GM23248 (cell line): ENCODE measurements around the gene CPNE5. TPM values are rescaled to one million over a fixed set of nuclear protein-coding genes. Genes with fewer than 3 reads are reported as not detected.

Experiments used
- DNase-seq: peaks from one replicate; pipeline ENCODE4 v3.0.0-alpha.2; 2015
- H2AFZ ChIP-seq: fragments of 200-600 bp; sonication (generic); 2 replicates; pipeline ENCODE4 v1.6.1; 2016; ENCODE audit warnings: antibody characterized with exemption
- H3F3A ChIP-seq: fragments of 200-600 bp; sonication (generic); 2 replicates; pipeline ENCODE4 v1.6.1; 2016; ENCODE audit warnings: mild to moderate bottlenecking, antibody characterized with exemption, mixed run types; ENCODE audit not compliant: insufficient read depth
- H3K27ac ChIP-seq: fragments of 200-600 bp; sonication (generic); 2 replicates; pipeline ENCODE4 v1.5.1; 2016; ENCODE audit warnings: mild to moderate bottlenecking
- H3K27me3 ChIP-seq: fragments of 200-600 bp; sonication (generic); replicated peaks from 2 replicates; pipeline ENCODE4 v1.6.1; 2016; ENCODE audit warnings: mild to moderate bottlenecking; ENCODE audit not compliant: insufficient read depth
- H3K36me3 ChIP-seq: fragments of 200-600 bp; sonication (generic); 2 replicates; pipeline ENCODE4 v1.6.1; 2016; ENCODE audit warnings: low read depth, mild to moderate bottlenecking
- H3K4me1 ChIP-seq: fragments of 200-600 bp; sonication (generic); 2 replicates; pipeline ENCODE4 v1.6.1; 2016; ENCODE audit warnings: mild to moderate bottlenecking; ENCODE audit not compliant: insufficient read depth
- H3K4me2 ChIP-seq: fragments of 200-600 bp; sonication (generic); one replicate; pipeline ENCODE4 v1.6.1; 2016; ENCODE audit warnings: mild to moderate bottlenecking; ENCODE audit not compliant: unreplicated experiment
- H3K4me3 ChIP-seq: fragments of 200-600 bp; sonication (generic); 2 replicates; pipeline ENCODE4 v1.5.1; 2016; ENCODE audit warnings: mild to moderate bottlenecking
- H3K79me2 ChIP-seq: fragments of 200-600 bp; sonication (generic); 2 replicates; pipeline ENCODE4 v1.6.1; 2016; ENCODE audit warnings: mild to moderate bottlenecking; ENCODE audit not compliant: insufficient read depth
- H3K9ac ChIP-seq: fragments of 200-600 bp; sonication (generic); 2 replicates; pipeline ENCODE4 v1.6.1; 2016; ENCODE audit warnings: mild to moderate bottlenecking
- H3K9me2 ChIP-seq: fragments of 200-600 bp; sonication (generic); 2 replicates; pipeline ENCODE4 v1.6.1; 2016; ENCODE audit warnings: mixed run types, mild to moderate bottlenecking, moderate library complexity; ENCODE audit not compliant: insufficient read depth
- H3K9me3 ChIP-seq: fragments of 200-600 bp; sonication (generic); one replicate; pipeline ENCODE4 v1.6.1; 2017; ENCODE audit warnings: low read depth
- H4K20me1 ChIP-seq: fragments of 200-600 bp; sonication (generic); 2 replicates; pipeline ENCODE4 v1.6.0; 2016; ENCODE audit not compliant: insufficient read depth
- EZH2 ChIP-seq: fragments of 200-600 bp; sonication (generic); IDR thresholded peaks from 2 replicates; pipeline ENCODE4 v1.6.1; 2018; ENCODE audit warnings: antibody characterized with exemption, mild to moderate bottlenecking; ENCODE audit not compliant: insufficient read depth, poor library complexity, severe bottlenecking
- EZH2phosphoT487 ChIP-seq: fragments of 200-600 bp; sonication (generic); IDR thresholded peaks from 2 replicates; pipeline ENCODE4 v1.6.1; 2018; ENCODE audit warnings: antibody characterized with exemption, moderate library complexity, mild to moderate bottlenecking, low read depth; ENCODE audit not compliant: insufficient read depth
- WGBS, 2 experiments: methylation state at CpG; one replicate each; pipeline ENCODE4 v1.1.6; 2015 to 2017; ENCODE audit warnings: low lambda C conversion rate in 2 of 2, low coverage in 1 of 2; ENCODE audit errors: missing lambda C conversion rate in 2 of 2; 5-methylcytosine and 5-hydroxymethylcytosine counted together
- in situ Hi-C: fragments of 300-500 bp; cut with MboI; formaldehyde crosslinking; loops from 2 replicates; pipeline ENCODE4 v1.15.0; 2020
- polyA plus RNA-seq: library from polyadenylated mRNA; unstranded; fragments of >200 nt; fragmentation: Nextera tagmentation; extraction: Ambion mirVana; gene quantifications from 2 replicates; pipeline ENCODE4 v1.2.1, GENCODE V29; 2016
- total RNA-seq: library from RNA; depleted of rRNA; stranded (reverse); fragments of >200 nt; shearing (Covaris generic); gene quantifications from 2 replicates; pipeline ENCODE4 v1.2.3, GENCODE V29; 2014

Gene CPNE5
- total and polyA plus RNA-seq, 2 experiments from 2014 or later: 0.23 TPM; not detected in 1

DNA sequence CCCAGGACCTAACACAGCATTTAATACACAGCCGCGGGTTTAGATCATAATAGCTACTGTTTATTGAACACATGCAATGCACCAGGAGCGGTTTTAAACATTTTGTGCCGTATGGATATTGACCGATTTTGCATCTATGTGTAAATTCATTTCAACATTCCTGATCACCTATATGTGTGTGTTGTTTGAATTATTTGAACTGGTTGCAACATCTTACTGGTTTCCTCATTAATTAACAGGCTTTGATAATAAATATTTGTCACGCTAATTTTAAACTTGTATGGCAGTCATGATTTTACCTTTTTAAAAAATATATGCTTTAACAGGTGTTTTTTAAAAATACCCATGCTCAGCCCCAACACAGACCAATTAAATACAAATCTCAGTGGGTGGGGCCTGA lies 35.8 kb downstream of the CPNE5 start:
- TF ChIP-seq EZH2phosphoT487: no peak
- no peak for TF ChIP-seq EZH2
- Histone ChIP-seq H3K79me2 (no peaks in the 10 kb centered on the region), H3K27ac (no peak overlapping the region), H3K4me3 (no peak overlapping the region), H3K36me3 (no peaks in the 10 kb centered on the region), H4K20me1 (no peaks in the 10 kb centered on the region), H3F3A (no peaks in the 10 kb centered on the region), H3K9me3 (no peaks in the 10 kb centered on the region), H2AFZ (no peak overlapping the region), H3K27me3 (no peaks in the 10 kb centered on the region), H3K4me1 (no peaks in the 10 kb centered on the region), H3K9me2 (no peaks in the 10 kb centered on the region), H3K9ac (no peak overlapping the region), H3K4me2 (no peak overlapping the region)
- in situ Hi-C loops: no loop called here
- no peak for DNase-seq
- 86 to 91% methylated on average over 6 of the region's 6 CpGs for WGBS, 2 experiments

DNA sequence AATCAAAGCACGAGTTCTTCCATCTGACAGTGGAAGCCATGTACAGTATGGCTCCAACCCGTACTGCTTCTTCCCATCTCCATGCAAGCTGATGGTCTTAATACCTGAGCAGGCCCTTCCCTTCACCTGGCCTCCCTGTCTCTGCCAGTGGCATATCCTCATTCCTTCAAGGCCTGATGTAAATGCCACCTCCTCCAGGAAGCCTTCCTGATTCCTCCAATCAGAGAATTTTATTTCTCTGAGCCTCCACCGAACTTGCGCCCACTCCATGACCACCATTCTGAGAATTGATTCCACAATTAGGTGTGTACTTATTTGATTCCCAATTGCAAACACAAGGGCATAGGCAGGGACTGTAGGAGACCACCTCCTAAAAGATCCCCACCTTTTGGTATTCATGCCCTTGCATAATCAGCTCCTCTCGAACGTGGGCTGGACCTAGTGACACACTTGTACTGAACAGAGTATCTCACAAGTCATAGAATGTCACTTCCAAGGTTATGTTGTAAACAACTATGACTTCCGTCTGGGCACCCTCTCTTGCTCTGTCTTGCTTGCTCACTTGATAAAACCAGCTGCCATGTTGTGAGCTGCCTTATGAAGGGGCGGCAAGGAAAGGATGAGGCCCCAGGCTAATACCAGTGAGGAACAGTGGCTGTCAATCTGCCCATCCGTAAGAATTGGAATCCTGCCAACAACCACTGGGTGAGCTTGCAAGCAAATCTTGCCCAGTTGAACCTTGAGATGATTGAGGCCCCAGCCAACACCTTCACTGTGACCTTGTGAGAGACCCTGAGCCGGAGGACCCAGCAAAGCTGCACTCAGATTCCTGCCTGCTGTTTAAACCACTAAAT lies 38.8 kb downstream of the CPNE5 start:
- Histone ChIP-seq H3K9ac (no peak overlapping the region), H3K27me3 (no peaks in the 10 kb centered on the region), H3K9me2 (no peaks in the 10 kb centered on the region), H3K4me2 (no peak overlapping the region), H3K36me3 (no peaks in the 10 kb centered on the region), H4K20me1 (no peaks in the 10 kb centered on the region), H2AFZ (no peak overlapping the region), H3K79me2 (no peaks in the 10 kb centered on the region), H3K27ac (no peak overlapping the region), H3K4me3 (no peak overlapping the region), H3F3A (no peaks in the 10 kb centered on the region), H3K9me3 (no peaks in the 10 kb centered on the region), H3K4me1 (no peaks in the 10 kb centered on the region)
- WGBS, 2 experiments: 65 to 67% methylated on average over 10 of the region's 10 CpGs
- TF ChIP-seq EZH2phosphoT487: no peak
- no peak for TF ChIP-seq EZH2
- DNase-seq: no peak
- in situ Hi-C loops: no loop called here

DNA sequence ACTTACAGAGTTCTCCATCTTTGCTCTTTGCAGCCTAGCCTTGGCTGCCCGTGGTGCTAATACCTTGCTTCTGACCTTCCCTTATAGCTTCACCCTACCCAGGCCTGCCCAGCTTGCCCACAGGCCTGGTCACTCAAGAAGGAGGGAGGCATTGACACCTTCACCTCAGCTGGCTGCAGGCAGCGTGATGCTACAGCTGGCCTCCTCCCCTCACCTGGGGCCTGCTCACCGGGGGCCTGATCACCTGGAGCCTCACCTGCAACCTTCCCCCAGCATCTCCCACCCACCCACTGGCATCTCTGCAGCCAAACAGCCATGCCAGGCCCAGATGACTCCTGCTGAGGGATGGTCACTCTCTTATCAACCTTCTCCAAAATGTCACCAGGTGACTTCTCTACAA lies 40.4 kb downstream of the CPNE5 start:
- Histone ChIP-seq H3K36me3 (no peaks in the 10 kb centered on the region), H3K4me2 (no peak overlapping the region), H4K20me1 (no peaks in the 10 kb centered on the region), H3K9ac (no peak overlapping the region), H3K4me3 (no peak overlapping the region), H3F3A (no peaks in the 10 kb centered on the region), H2AFZ (no peak overlapping the region), H3K4me1 (no peaks in the 10 kb centered on the region), H3K79me2 (no peaks in the 10 kb centered on the region), H3K27ac (no peak overlapping the region), H3K9me3 (no peaks in the 10 kb centered on the region), H3K9me2 (no peaks in the 10 kb centered on the region), H3K27me3 (no peaks in the 10 kb centered on the region)
- 52 to 66% methylated on average over 3 of the region's 3 CpGs for WGBS, 2 experiments
- no peak for DNase-seq
- in situ Hi-C loops: no loop called here
- TF ChIP-seq EZH2: no peak
- no peak for TF ChIP-seq EZH2phosphoT487

DNA sequence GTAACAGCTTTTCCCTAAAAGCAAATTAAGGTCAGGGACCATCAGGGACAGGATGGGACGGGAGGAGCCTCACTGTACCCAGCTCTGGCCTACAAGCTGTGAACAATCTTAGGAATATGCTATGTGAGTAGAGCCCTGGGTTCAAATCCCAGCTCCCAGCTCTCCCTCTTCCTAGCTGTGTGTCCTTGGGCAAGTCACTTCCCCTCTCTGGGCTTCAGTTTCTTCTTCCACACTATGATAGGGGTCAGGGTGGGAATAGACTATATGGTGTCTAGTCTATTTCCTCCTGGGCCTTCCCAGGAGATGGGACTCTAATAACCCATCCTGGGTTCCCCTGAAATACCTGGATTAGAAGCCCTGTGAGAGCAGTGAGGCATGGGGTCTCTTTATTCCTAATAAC lies 41.6 kb downstream of the CPNE5 start:
- in situ Hi-C loops: no loop called here
- no peaks in the 10 kb centered on the region; the same call in 1 of the 2 replicates for H3K27me3 ChIP-seq
- no peak for DNase-seq
- no peaks in the 10 kb centered on the region for H3K36me3 ChIP-seq
- H3K4me1 ChIP-seq: no peaks in the 10 kb centered on the region
- H3K27ac ChIP-seq: no peak overlapping the region
- H3K9me2 ChIP-seq: no peaks in the 10 kb centered on the region
- H3K4me2 ChIP-seq: no peak overlapping the region
- no peaks in the 10 kb centered on the region for H3K79me2 ChIP-seq
- H3K9ac ChIP-seq: no peak overlapping the region
- TF ChIP-seq EZH2: no peak
- no peak for TF ChIP-seq EZH2phosphoT487
- no peak overlapping the region for H2AFZ ChIP-seq
- no peaks in the 10 kb centered on the region for H3K9me3 ChIP-seq
- H3F3A ChIP-seq: no peaks in the 10 kb centered on the region
- H3K4me3 ChIP-seq: no peak overlapping the region
- H4K20me1 ChIP-seq: no peaks in the 10 kb centered on the region
- 57 to 69% methylated on average over 1 of the region's 1 CpG for WGBS, 2 experiments

DNA sequence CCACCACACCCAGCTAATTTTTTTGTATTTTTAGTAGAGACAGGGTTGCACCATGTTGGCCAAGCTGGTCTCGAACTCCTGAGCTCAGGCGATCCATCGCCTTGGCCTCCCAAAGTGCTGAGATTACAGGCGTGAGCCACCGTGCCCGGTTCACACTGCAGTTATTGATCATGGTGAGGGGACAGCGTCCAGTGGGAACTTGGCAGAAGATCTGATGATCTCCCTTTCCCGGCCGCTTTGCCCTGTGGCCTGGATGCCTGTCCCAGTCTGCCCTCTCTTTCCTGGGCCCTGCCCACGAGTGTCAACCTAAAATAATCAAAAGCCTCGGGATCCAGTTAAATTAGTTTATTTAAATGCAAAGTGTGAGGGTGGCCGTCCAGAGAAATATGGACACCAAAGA lies 42.2 kb downstream of the CPNE5 start:
- no peak overlapping the region for H3K27ac ChIP-seq
- WGBS, 2 experiments: 91% methylated on average over 12 of the region's 12 CpGs
- no peaks in the 10 kb centered on the region for H3F3A ChIP-seq
- H2AFZ ChIP-seq: no peak overlapping the region
- TF ChIP-seq EZH2 (no peak), EZH2phosphoT487 (no peak)
- no peaks in the 10 kb centered on the region for H3K4me1 ChIP-seq
- in situ Hi-C loops: no loop called here
- H4K20me1 ChIP-seq: no peaks in the 10 kb centered on the region
- H3K79me2 ChIP-seq: no peaks in the 10 kb centered on the region
- H3K4me2 ChIP-seq: no peak overlapping the region
- no peak overlapping the region for H3K4me3 ChIP-seq
- no peaks in the 10 kb centered on the region; the same call in 1 of the 2 replicates for H3K27me3 ChIP-seq
- no peaks in the 10 kb centered on the region for H3K9me2 ChIP-seq
- H3K9me3 ChIP-seq: no peaks in the 10 kb centered on the region
- no peak for DNase-seq
- no peak overlapping the region for H3K9ac ChIP-seq
- no peaks in the 10 kb centered on the region for H3K36me3 ChIP-seq
